Keratinocyte (primary cell): ENCODE data around the gene C1orf50. TPM values are rescaled to one million over a fixed set of nuclear protein-coding genes. Genes with fewer than 3 reads are reported as not detected.

ENCODE experiments used
- DNase-seq: peaks from one replicate; pipeline ENCODE4 v3.0.0-alpha.2; 2011; ENCODE audit warnings: low read depth, missing footprints, low spot score
- FAIRE-seq: peaks from 2 replicates; lab custom pipeline; 2011; peaks lifted over from hg19 to GRCh38; lab: Jason Lieb, UNC
- H2AFZ ChIP-seq: 2 replicates; pipeline ENCODE4 v1.6.0; 2012; ENCODE audit warnings: low read length, control low read depth, inconsistent platforms; ENCODE audit not compliant: control insufficient read depth
- H3K27ac ChIP-seq: 2 replicates; pipeline ENCODE4 v1.5.1; 2011; ENCODE audit warnings: low read length; ENCODE audit not compliant: control insufficient read depth, insufficient read depth
- H3K27me3 ChIP-seq: 3 replicates; pipeline ENCODE4 v1.6.0; 2011; ENCODE audit warnings: low read length; ENCODE audit not compliant: control insufficient read depth, insufficient read depth; ENCODE audit errors: extremely low read depth
- H3K36me3 ChIP-seq, 2 experiments: 2 replicates in 1 of 2; 3 replicates in 1 of 2; pipeline ENCODE4 v1.5.1; 2011; ENCODE audit warnings: low read length in 2 of 2, mild to moderate bottlenecking in 1 of 2; ENCODE audit not compliant: control insufficient read depth in 2 of 2, insufficient read depth in 2 of 2; ENCODE audit errors: extremely low read depth in 1 of 2
- H3K4me1 ChIP-seq: 3 replicates; pipeline ENCODE4 v1.5.1; 2011; ENCODE audit warnings: low read length; ENCODE audit not compliant: control insufficient read depth, insufficient read depth; ENCODE audit errors: extremely low read depth
- H3K4me2 ChIP-seq: 3 replicates; pipeline ENCODE4 v1.6.0; 2011; ENCODE audit warnings: low read depth, low read length; ENCODE audit not compliant: control insufficient read depth, insufficient read depth; ENCODE audit errors: extremely low read depth
- H3K4me3 ChIP-seq, 3 experiments: fragments of 200-600 bp in 1 of 3; sonication (generic) in 1 of 3; 2 replicates in 2 of 3; 3 replicates in 1 of 3; pipeline ENCODE4 v1.5.1; 2011 to 2016; ENCODE audit warnings: low read length in 3 of 3, mild to moderate bottlenecking in 3 of 3, control low read depth in 2 of 3, inconsistent platforms in 1 of 3, low read depth in 1 of 3, mixed read lengths in 1 of 3, mixed run types in 1 of 3, moderate library complexity in 1 of 3; ENCODE audit not compliant: control insufficient read depth in 2 of 3, insufficient read depth in 2 of 3; ENCODE audit errors: extremely low read depth in 1 of 3
- H3K79me2 ChIP-seq: 2 replicates; pipeline ENCODE4 v1.6.0; 2012; ENCODE audit warnings: low read length; ENCODE audit not compliant: control insufficient read depth, insufficient read depth
- H3K9ac ChIP-seq: 3 replicates; pipeline ENCODE4 v1.6.0; 2011; ENCODE audit warnings: low read length; ENCODE audit not compliant: control insufficient read depth, insufficient read depth; ENCODE audit errors: extremely low read depth
- H3K9me1 ChIP-seq: 3 replicates; pipeline ENCODE4 v1.6.0; 2011; ENCODE audit warnings: low read length; ENCODE audit not compliant: control insufficient read depth, insufficient read depth; ENCODE audit errors: extremely low read depth
- H3K9me3 ChIP-seq: 2 replicates; pipeline ENCODE4 v1.5.1; 2012; ENCODE audit warnings: low read depth, low read length; ENCODE audit not compliant: control insufficient read depth
- H4K20me1 ChIP-seq: 3 replicates; pipeline ENCODE4 v1.6.0; 2011; ENCODE audit warnings: low read length; ENCODE audit not compliant: control insufficient read depth, insufficient read depth; ENCODE audit errors: extremely low read depth
- CTCF ChIP-seq, 3 experiments: IDR thresholded peaks in 1 of 3; conservative IDR thresholded peaks in 1 of 3; optimal IDR thresholded peaks in 1 of 3; 2 replicates in 2 of 3; 3 replicates in 1 of 3; pipeline versions ENCODE3 to v1.5.1; 2011; ENCODE audit warnings: low read length in 3 of 3, mild to moderate bottlenecking in 3 of 3, moderate library complexity in 2 of 3, control low read depth in 1 of 3, inconsistent platforms in 1 of 3; ENCODE audit not compliant: insufficient read depth in 2 of 3; ENCODE audit errors: extremely low read depth in 1 of 3
- EZH2 ChIP-seq: IDR thresholded peaks from one replicate; pipeline ENCODE4 v1.6.1; 2012; ENCODE audit warnings: inconsistent platforms, mild to moderate bottlenecking, low read length, moderate library complexity
- dilution Hi-C: fragments of 300-500 bp; cut with MboI; formaldehyde crosslinking; loops from one replicate; pipeline ENCODE4 v1.7.0; 2020; ENCODE audit warnings: low sequenced_read_pairs; ENCODE audit not compliant: extremely low pct_ligation_motif_present
- polyA plus RNA-seq, 5 experiments: library from polyadenylated mRNA; depleted of rRNA in 3 of 5; stranded (reverse) in 3 of 5; stranded (forward) in 1 of 5; unstranded in 1 of 5; fragments of >200 nt; gene quantifications; 1 replicate in 1 of 5; 2 replicates in 3 of 5; 3 replicates in 1 of 5; pipeline versions ENCODE4 v1.2.1 to v1.2.3, GENCODE V29; 2011 to 2012; ENCODE audit warnings: missing spikeins in 2 of 5, low read depth in 1 of 5, low replicate concordance in 1 of 5

The C1orf50 gene
- polyA plus RNA-seq, 1 donor (not counting 4 experiments of a cell fraction or from before 2014, with no cell fraction given) = 9.6 TPM

- Histone ChIP-seq H3K4me3 (no peak overlapping the region), H2AFZ (no peak overlapping the region), H3K4me2 (no peak overlapping the region), H3K9me3 (no peaks in the 10 kb centered on the region), H4K20me1 (no peaks in the 10 kb centered on the region), H3K4me1 (peaks cover 6% of the 10 kb centered on the region), H3K9ac (no peak overlapping the region), H3K79me2 (peaks cover under 1% of the 10 kb centered on the region), H3K27ac (no peak overlapping the region), H3K9me1 (no peaks in the 10 kb centered on the region), H3K36me3 (peaks cover 24 to 32% of the 10 kb centered on the region in 2 experiments), H3K27me3 (no peaks in the 10 kb centered on the region)
- FAIRE-seq = no peak
- no peak for DNase-seq
- dilution Hi-C loops = no loop called here
- TF ChIP-seq CTCF (optimal IDR thresholded peaks at IDR 0.05 in 1 of 3, IDR thresholded peaks at IDR 0.05 in 1 of 3, conservative IDR thresholded peaks at IDR 0.05 in 1 of 3; ENCODE audit: extremely low read depth in 1 of 3, insufficient read depth in 2 of 3, low read length in 3 of 3) = no peak
- TF ChIP-seq EZH2 = no peak
These were observed 8.4 kb upstream of the C1orf50 start for GRCh38 chr1:42758641-42759040.

GRCh38 chr1:42759114-42759513 is 7.9 kb upstream of the C1orf50 start:
- no peak overlapping the region for H3K4me3 ChIP-seq
- TF ChIP-seq EZH2 = no peak
- TF ChIP-seq CTCF (optimal IDR thresholded peaks at IDR 0.05 in 1 of 3, IDR thresholded peaks at IDR 0.05 in 1 of 3, conservative IDR thresholded peaks at IDR 0.05 in 1 of 3; ENCODE audit: extremely low read depth in 1 of 3, insufficient read depth in 2 of 3, low read length in 3 of 3) = peak in 1 of 3 experiments; percentile 27
- DNase-seq (no peak), FAIRE-seq (no peak)
- H3K9me1 ChIP-seq = no peaks in the 10 kb centered on the region
- no peaks in the 10 kb centered on the region for H4K20me1 ChIP-seq
- H3K9me3 ChIP-seq = no peaks in the 10 kb centered on the region
- dilution Hi-C loops = no loop called here
- no peak overlapping the region for H2AFZ ChIP-seq
- no peak overlapping the region for H3K27ac ChIP-seq
- peaks cover 2% of the 10 kb centered on the region for H3K79me2 ChIP-seq
- no peaks in the 10 kb centered on the region for H3K27me3 ChIP-seq
- peaks cover 6% of the 10 kb centered on the region for H3K4me1 ChIP-seq
- H3K36me3 ChIP-seq = peaks cover 23 to 28% of the 10 kb centered on the region in 2 experiments
- H3K4me2 ChIP-seq = no peak overlapping the region
- no peak overlapping the region for H3K9ac ChIP-seq
